T-cell (primary cell): ENCODE results near the gene FLT1. TPM values are rescaled to one million over a fixed set of nuclear protein-coding genes. Genes with fewer than 3 reads are reported as not detected.

Experiments
- ATAC-seq, 4 experiments: fragments of 200-7000 bp in 3 of 4; fragments of 150-1000 bp in 1 of 4; cut with Tn5 transposase; replicated peaks in 1 of 4; 1 replicate in 3 of 4; 2 replicates in 1 of 4; pipeline ENCODE4 v1.10.0; 2021; ENCODE audit warnings: moderate library complexity in 3 of 4, mild to moderate bottlenecking in 2 of 4, moderate number of reproducible peaks in 1 of 4
- CTCF ChIA-PET, 2 donors: fragments of 300-600 bp; sonication (Branson Sonifier 250); formaldehyde crosslinking; loops; one replicate each; lab custom pipeline; 2022; ENCODE audit warnings: antibody characterized with exemption in 2 of 2; lab: Charles Lee
- POLR2A ChIA-PET, 2 donors: fragments of 300-600 bp; sonication (Branson Sonifier 250); formaldehyde crosslinking; loops; one replicate each; lab custom pipeline; 2022; ENCODE audit warnings: antibody characterized with exemption in 2 of 2; lab: Charles Lee
- DNase-seq, 35 experiments: peaks; one replicate each; pipeline versions ENCODE4 v3.0.0 to v3.0.0-alpha.2; 2013 to 2023
- H3K27ac ChIP-seq: one replicate; pipeline ENCODE4 v1.5.1; 2013; ENCODE audit warnings: low read length
- H3K27me3 ChIP-seq, 2 experiments: replicated peaks in 1 of 2; 1 replicate in 1 of 2; 2 replicates in 1 of 2; pipeline versions ENCODE4 v1.6.1 to v1.7.0; 2013; ENCODE audit warnings: low read length in 1 of 2, mixed read lengths in 1 of 2; ENCODE audit not compliant: control insufficient read depth in 2 of 2, insufficient read depth in 2 of 2; ENCODE audit errors: extremely low read depth in 1 of 2
- H3K36me3 ChIP-seq, 2 donors: 1 replicate in 1 of 2; 2 replicates in 1 of 2; pipeline versions ENCODE4 v1.6.1 to v1.7.0; 2013; ENCODE audit warnings: low read length in 1 of 2; ENCODE audit not compliant: control insufficient read depth in 2 of 2, insufficient read depth in 1 of 2; ENCODE audit errors: extremely low read depth in 1 of 2
- H3K4me1 ChIP-seq, 2 experiments: 1 replicate in 1 of 2; 2 replicates in 1 of 2; pipeline versions ENCODE4 v1.6.1 to v1.7.0; 2013; ENCODE audit warnings: low read length in 2 of 2, mixed read lengths in 1 of 2; ENCODE audit not compliant: insufficient read depth in 2 of 2, control insufficient read depth in 1 of 2; ENCODE audit errors: extremely low read depth in 1 of 2
- H3K4me3 ChIP-seq, 2 donors: 1 replicate in 1 of 2; 2 replicates in 1 of 2; pipeline versions ENCODE4 v1.5.1 to v1.7.0; 2013; ENCODE audit warnings: mild to moderate bottlenecking in 2 of 2, low read length in 1 of 2, moderate library complexity in 1 of 2; ENCODE audit not compliant: control insufficient read depth in 1 of 2; ENCODE audit errors: extremely low read depth in 1 of 2
- H3K9me3 ChIP-seq: 2 replicates; pipeline ENCODE4 v1.7.0; 2013
- H3K27ac Mint-ChIP-seq, 2 donors: one replicate each; pipeline ENCODE4 v1.8.0; 2020 to 2021; ENCODE audit warnings: mild to moderate bottlenecking in 2 of 2, mixed read lengths in 2 of 2
- H3K27me3 Mint-ChIP-seq, 2 donors: one replicate each; pipeline ENCODE4 v1.8.0; 2021 to 2022; ENCODE audit warnings: mixed read lengths in 2 of 2
- H3K36me3 Mint-ChIP-seq: one replicate; pipeline ENCODE4 v1.8.0; 2021; ENCODE audit warnings: mixed read lengths
- H3K4me1 Mint-ChIP-seq, 3 donors: one replicate each; pipeline ENCODE4 v1.8.0; 2020 to 2022; ENCODE audit warnings: mixed read lengths in 3 of 3, mild to moderate bottlenecking in 1 of 3
- H3K4me3 Mint-ChIP-seq, 3 donors: one replicate each; pipeline ENCODE4 v1.8.0; 2020 to 2022; ENCODE audit warnings: mild to moderate bottlenecking in 3 of 3, mixed read lengths in 3 of 3, moderate library complexity in 3 of 3
- H3K9me3 Mint-ChIP-seq, 3 donors: one replicate each; pipeline ENCODE4 v1.8.0; 2020 to 2022; ENCODE audit warnings: mixed read lengths in 3 of 3
- WGBS: methylation state at CpG from one replicate; pipeline ENCODE4 v1.1.5; 2013; ENCODE audit warnings: missing lambda C conversion rate; ENCODE audit not compliant: insufficient coverage; 5-methylcytosine and 5-hydroxymethylcytosine counted together
- total RNA-seq, 35 experiments: library from RNA in 6 of 35; stranded (reverse) in 6 of 35; fragments of 120-200 nt in 1 of 35; gene quantifications; one replicate each; pipeline versions ENCODE4 v1.2.1 to v1.2.4 and lab custom pipeline; 2013 to 2026

The FLT1 gene
- total RNA-seq, 5 donors from 2014 or later (not counting 1 experiment from before 2014, with no cell fraction given) = 0.56 to 2.9 (median 1.6) TPM

DNA sequence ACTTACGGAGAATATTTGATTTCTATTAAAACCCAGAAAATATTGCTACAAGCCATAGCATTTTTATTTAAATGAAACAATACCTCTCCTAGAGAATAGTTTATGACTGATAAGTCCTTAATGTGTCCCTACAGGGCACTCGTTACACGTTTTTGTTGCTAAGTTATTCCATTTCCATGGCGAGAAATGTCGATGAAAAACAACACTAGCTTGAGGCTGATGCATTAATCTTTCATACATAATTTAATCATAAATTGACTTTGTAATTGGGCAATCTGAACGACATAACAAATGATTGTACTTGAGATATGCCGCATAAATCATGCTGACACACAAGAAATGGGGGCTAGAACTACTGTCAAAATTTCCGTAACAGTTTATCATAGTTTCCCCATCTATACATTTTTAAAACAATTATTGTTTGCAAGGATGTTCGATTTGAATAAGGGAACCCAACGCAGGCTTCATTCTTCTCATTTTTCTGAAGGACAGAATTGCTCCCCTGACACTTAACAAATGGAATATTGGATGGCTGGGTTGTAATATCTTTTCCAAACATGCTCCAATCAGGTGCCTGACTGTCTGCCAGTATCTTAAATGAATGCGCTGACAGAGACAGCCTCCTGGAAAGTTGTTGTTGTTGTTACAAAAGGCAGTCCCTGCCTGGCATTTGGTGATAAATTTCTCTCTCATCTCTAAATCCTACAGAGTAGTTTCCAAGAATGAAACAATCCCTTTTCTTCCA, 61.9 kb downstream of the FLT1 start:
- no peaks in the 10 kb centered on the region for H3K4me1 ChIP-seq
- no peaks in the 10 kb centered on the region for H3K9me3 ChIP-seq
- ATAC-seq (no peak), DNase-seq (no peak)
- no peaks in the 10 kb centered on the region for H3K4me1 Mint-ChIP-seq
- H3K9me3 Mint-ChIP-seq = no peaks in the 10 kb centered on the region
- H3K36me3 ChIP-seq = peaks cover 0 to 3% of the 10 kb centered on the region in 2 donors
- ChIA-PET POLR2A (no interaction called here), CTCF (no interaction called here)
- no peaks in the 10 kb centered on the region for H3K27me3 ChIP-seq
- no CpG with 5 or more reads among the region's 11 CpGs for WGBS
- H3K4me3 Mint-ChIP-seq = no peak overlapping the region
- no peak overlapping the region for H3K27ac Mint-ChIP-seq
- H3K27me3 Mint-ChIP-seq = peaks cover 0 to 3% of the 10 kb centered on the region in 2 donors
- no peak overlapping the region for H3K4me3 ChIP-seq
- no peaks in the 10 kb centered on the region for H3K36me3 Mint-ChIP-seq
- H3K27ac ChIP-seq = no peak overlapping the region

GRCh38 chr13:28429685-28430290, 65.1 kb downstream of the FLT1 start:
- ATAC-seq (no peak), DNase-seq (no peak)
- Histone ChIP-seq H3K27me3 (no peaks in the 10 kb centered on the region), H3K36me3 (peaks cover 0 to 3% of the 10 kb centered on the region in 2 donors), H3K4me3 (no peak overlapping the region), H3K27ac (no peak overlapping the region), H3K9me3 (no peaks in the 10 kb centered on the region), H3K4me1 (no peaks in the 10 kb centered on the region)
- WGBS = 100% methylated on average over 2 of the region's 10 CpGs
- H3K27ac Mint-ChIP-seq = peak overlapping the region in 1 of 2 donors; percentile 55
- ChIA-PET CTCF (no interaction called here), POLR2A (no interaction called here)
- H3K27me3 Mint-ChIP-seq = peaks cover 0 to 3% of the 10 kb centered on the region in 2 donors
- H3K4me3 Mint-ChIP-seq = peak overlapping the region in 1 of 3 donors; percentile 53
- no peaks in the 10 kb centered on the region for H3K36me3 Mint-ChIP-seq
- no peaks in the 10 kb centered on the region for H3K9me3 Mint-ChIP-seq
- no peaks in the 10 kb centered on the region for H3K4me1 Mint-ChIP-seq

GRCh38 chr13:28429096-28429495, 65.8 kb downstream of the FLT1 start:
- no peak overlapping the region for H3K4me3 ChIP-seq
- ATAC-seq = no peak
- Mint-ChIP-seq H3K27ac (no peak overlapping the region), H3K9me3 (no peaks in the 10 kb centered on the region), H3K27me3 (peaks cover 0 to 3% of the 10 kb centered on the region in 2 donors), H3K36me3 (no peaks in the 10 kb centered on the region), H3K4me1 (peaks cover 0 to under 1% (median 0%) of the 10 kb centered on the region in 3 donors), H3K4me3 (no peak overlapping the region)
- H3K9me3 ChIP-seq = no peaks in the 10 kb centered on the region
- DNase-seq = no peak
- WGBS = no CpG with 5 or more reads among the region's 2 CpGs
- CTCF ChIA-PET = no interaction called here
- H3K36me3 ChIP-seq = peaks cover 0 to 3% of the 10 kb centered on the region in 2 donors
- POLR2A ChIA-PET = no interaction called here
- H3K27ac ChIP-seq = no peak overlapping the region
- no peaks in the 10 kb centered on the region for H3K27me3 ChIP-seq
- H3K4me1 ChIP-seq = no peaks in the 10 kb centered on the region

DNA sequence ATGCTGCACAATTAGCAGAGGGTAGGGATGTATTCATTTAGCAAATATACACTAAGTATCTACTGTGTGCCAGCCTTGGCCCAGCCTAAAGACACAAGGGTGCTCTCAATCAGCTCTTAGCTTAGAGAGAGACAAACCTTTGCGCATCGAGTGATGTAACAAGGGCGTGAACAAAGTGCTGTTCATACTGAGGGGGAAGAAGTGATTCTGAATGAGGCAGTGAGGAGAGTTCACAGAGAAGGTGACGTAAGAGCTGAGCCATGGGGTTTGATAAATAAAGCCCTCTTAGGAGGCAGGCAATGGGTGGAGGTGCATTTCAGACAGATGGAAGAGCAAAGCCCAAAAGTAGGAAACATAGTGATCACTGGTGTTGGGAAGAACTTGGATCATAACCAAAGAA, 68.5 kb downstream of the FLT1 start:
- no peaks in the 10 kb centered on the region for H3K27me3 ChIP-seq
- H3K9me3 ChIP-seq = no peaks in the 10 kb centered on the region
- POLR2A ChIA-PET = no interaction called here
- Mint-ChIP-seq H3K27ac (no peak overlapping the region), H3K36me3 (no peaks in the 10 kb centered on the region), H3K27me3 (peaks cover 0 to 2% of the 10 kb centered on the region in 2 donors), H3K4me1 (peaks cover 15 to 19% (median 16%) of the 10 kb centered on the region in 3 donors), H3K9me3 (no peaks in the 10 kb centered on the region), H3K4me3 (no peak overlapping the region)
- H3K4me3 ChIP-seq = no peak overlapping the region
- DNase-seq = no peak
- no peak overlapping the region for H3K27ac ChIP-seq
- peaks cover 4 to 5% of the 10 kb centered on the region in 2 experiments for H3K4me1 ChIP-seq
- CTCF ChIA-PET = no interaction called here
- ATAC-seq = no peak
- peaks cover 0 to 3% of the 10 kb centered on the region in 2 donors for H3K36me3 ChIP-seq
- WGBS = 94% methylated on average over 4 of the region's 4 CpGs

GRCh38 chr13:28425793-28426192, 69.1 kb downstream of the FLT1 start:
- no peak overlapping the region for H3K4me3 Mint-ChIP-seq
- peaks cover 0 to 2% of the 10 kb centered on the region in 2 donors for H3K27me3 Mint-ChIP-seq
- H3K4me1 ChIP-seq = peaks cover 4 to 5% of the 10 kb centered on the region in 2 experiments
- H3K27ac Mint-ChIP-seq = no peak overlapping the region
- no CpG with 5 or more reads among the region's 1 CpG for WGBS
- H3K27ac ChIP-seq = no peak overlapping the region
- ChIA-PET CTCF (interaction anchor here in 1 of 2 donors (0.7 kb wide), 1 partner anchor 93 kb away, joined by 3 read pairs; no protein-coding TSS in a partner anchor), POLR2A (no interaction called here)
- H3K36me3 ChIP-seq = peaks cover 0 to 3% of the 10 kb centered on the region in 2 donors
- H3K4me1 Mint-ChIP-seq = peaks cover 15 to 19% (median 16%) of the 10 kb centered on the region in 3 donors
- DNase-seq (no peak), ATAC-seq (no peak)
- no peaks in the 10 kb centered on the region for H3K9me3 Mint-ChIP-seq
- no peaks in the 10 kb centered on the region for H3K27me3 ChIP-seq
- H3K4me3 ChIP-seq = no peak overlapping the region
- H3K9me3 ChIP-seq = no peaks in the 10 kb centered on the region
- no peaks in the 10 kb centered on the region for H3K36me3 Mint-ChIP-seq

DNA sequence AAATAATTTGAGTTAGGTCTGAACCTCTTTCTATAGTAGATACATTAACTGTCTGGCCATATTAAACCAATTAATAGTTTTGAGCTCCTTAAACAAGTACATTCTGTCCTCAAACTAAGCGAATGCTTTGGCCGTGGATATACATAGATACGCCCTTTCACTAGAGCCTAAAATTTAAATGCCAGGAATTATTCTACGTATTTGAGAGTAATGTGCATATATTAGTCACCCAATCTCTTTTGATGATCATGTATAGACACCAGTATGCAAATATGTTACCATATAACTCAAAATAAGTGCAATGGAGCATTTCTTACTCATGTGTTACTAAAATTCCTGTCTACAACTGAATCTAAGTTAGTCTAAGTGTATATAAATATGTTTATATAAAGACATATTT, 70.4 kb downstream of the FLT1 start:
- H3K4me3 Mint-ChIP-seq = no peak overlapping the region
- Histone ChIP-seq H3K9me3 (no peaks in the 10 kb centered on the region), H3K27ac (no peak overlapping the region), H3K36me3 (peaks cover 0 to 3% of the 10 kb centered on the region in 2 donors), H3K27me3 (no peaks in the 10 kb centered on the region), H3K4me3 (no peak overlapping the region), H3K4me1 (peaks cover 4 to 5% of the 10 kb centered on the region in 2 experiments)
- H3K9me3 Mint-ChIP-seq = no peaks in the 10 kb centered on the region
- H3K4me1 Mint-ChIP-seq = peaks cover 15 to 19% (median 16%) of the 10 kb centered on the region in 3 donors
- no peaks in the 10 kb centered on the region for H3K36me3 Mint-ChIP-seq
- H3K27me3 Mint-ChIP-seq = peaks cover 0 to 2% of the 10 kb centered on the region in 2 donors
- no peak for DNase-seq
- ATAC-seq = no peak
- CTCF ChIA-PET = no interaction called here
- H3K27ac Mint-ChIP-seq = no peak overlapping the region
- no CpG with 5 or more reads among the region's 4 CpGs for WGBS
- POLR2A ChIA-PET = no interaction called here
